KMS-11 (cell line): ENCODE results near the gene ZNF92.
"Not testable (repeated sequence)": the region's sequence is repeated elsewhere in the genome, so short reads cannot be mapped to it uniquely, and the experiment has no call there.

Experiments used
- H2AFZ ChIP-seq: fragments of 200-600 bp; sonication (generic); 2 replicates; pipeline ENCODE4 v1.6.1; 2016; ENCODE audit warnings: antibody characterized with exemption, mixed run types, low read depth
- H3K27ac ChIP-seq: fragments of 200-600 bp; sonication (generic); 2 replicates; pipeline ENCODE4 v1.6.1; 2016; ENCODE audit warnings: mild to moderate bottlenecking, mixed run types
- H3K27me3 ChIP-seq: fragments of 200-600 bp; sonication (generic); 2 replicates; pipeline ENCODE4 v1.6.1; 2017; ENCODE audit warnings: mild to moderate bottlenecking, low read depth, mixed run types, moderate library complexity; ENCODE audit not compliant: insufficient read depth
- H3K36me3 ChIP-seq: fragments of 200-600 bp; sonication (generic); 2 replicates; pipeline ENCODE4 v1.6.1; 2017; ENCODE audit warnings: mild to moderate bottlenecking, mixed run types; ENCODE audit not compliant: insufficient read depth
- H3K4me1 ChIP-seq: fragments of 200-600 bp; sonication (generic); 2 replicates; pipeline ENCODE4 v1.6.1; 2016; ENCODE audit warnings: mild to moderate bottlenecking, low read depth, mixed run types; ENCODE audit not compliant: poor library complexity, severe bottlenecking
- H3K4me2 ChIP-seq: fragments of 200-600 bp; sonication (generic); 2 replicates; pipeline ENCODE4 v1.7.0; 2016; ENCODE audit warnings: mild to moderate bottlenecking, mixed run types
- H3K4me3 ChIP-seq: fragments of 200-600 bp; sonication (generic); IDR thresholded peaks from 2 replicates; pipeline ENCODE4 v1.6.1; 2017; ENCODE audit warnings: low read depth, low read length, mixed read lengths; ENCODE audit not compliant: insufficient read depth
- H3K79me2 ChIP-seq: fragments of 200-600 bp; sonication (generic); 2 replicates; pipeline ENCODE4 v1.6.1; 2016; ENCODE audit warnings: low read depth, mixed run types; ENCODE audit not compliant: insufficient read depth
- H3K9ac ChIP-seq: fragments of 200-600 bp; sonication (generic); 2 replicates; pipeline ENCODE4 v1.6.1; 2016; ENCODE audit warnings: mild to moderate bottlenecking, mixed run types
- H4K20me1 ChIP-seq: fragments of 200-600 bp; sonication (generic); 2 replicates; pipeline ENCODE4 v1.6.1; 2016; ENCODE audit warnings: mild to moderate bottlenecking, mixed run types; ENCODE audit not compliant: insufficient read depth
- TF ChIP-seq, protein P1 (sequence below): fragments of 200-600 bp; sonication (generic); conservative IDR thresholded peaks from 2 replicates; pipeline ENCODE4 v1.6.1; 2017; ENCODE audit warnings: low read depth, mild to moderate bottlenecking, antibody characterized with exemption, low read length, moderate library complexity, mixed read lengths

The ZNF92 gene

DNA sequence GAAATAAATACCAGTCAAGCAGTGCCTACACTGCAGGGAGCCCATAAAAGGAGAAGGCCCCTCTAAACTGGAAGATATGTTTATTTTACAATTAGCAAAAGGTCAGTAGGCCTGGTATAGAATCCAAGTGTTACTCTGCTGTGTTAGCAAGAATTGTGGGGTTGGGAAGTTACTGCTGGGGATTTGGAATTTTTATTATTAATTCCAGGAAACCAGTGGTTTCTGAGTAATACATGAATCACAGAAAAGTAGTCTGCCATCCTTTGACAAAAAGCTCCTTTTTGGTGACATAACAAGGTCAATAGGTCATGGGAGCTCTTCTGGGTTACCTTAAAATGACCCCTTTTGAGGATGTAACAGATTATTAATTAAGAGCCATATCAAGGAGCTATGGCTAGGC lies 67.4 kb downstream of the ZNF92 start:
- no peaks in the 10 kb centered on the region for H3K4me1 ChIP-seq
- no peaks in the 10 kb centered on the region for H4K20me1 ChIP-seq
- no peak overlapping the region for H3K4me2 ChIP-seq
- no peak overlapping the region for H3K9ac ChIP-seq
- H3K36me3 ChIP-seq: no peaks in the 10 kb centered on the region
- H3K4me3 ChIP-seq: no peak overlapping the region
- H3K27ac ChIP-seq: no peak overlapping the region
- no peaks in the 10 kb centered on the region for H3K79me2 ChIP-seq
- H2AFZ ChIP-seq: no peak overlapping the region
- no peaks in the 10 kb centered on the region for H3K27me3 ChIP-seq
- TF ChIP-seq, protein P1, sequence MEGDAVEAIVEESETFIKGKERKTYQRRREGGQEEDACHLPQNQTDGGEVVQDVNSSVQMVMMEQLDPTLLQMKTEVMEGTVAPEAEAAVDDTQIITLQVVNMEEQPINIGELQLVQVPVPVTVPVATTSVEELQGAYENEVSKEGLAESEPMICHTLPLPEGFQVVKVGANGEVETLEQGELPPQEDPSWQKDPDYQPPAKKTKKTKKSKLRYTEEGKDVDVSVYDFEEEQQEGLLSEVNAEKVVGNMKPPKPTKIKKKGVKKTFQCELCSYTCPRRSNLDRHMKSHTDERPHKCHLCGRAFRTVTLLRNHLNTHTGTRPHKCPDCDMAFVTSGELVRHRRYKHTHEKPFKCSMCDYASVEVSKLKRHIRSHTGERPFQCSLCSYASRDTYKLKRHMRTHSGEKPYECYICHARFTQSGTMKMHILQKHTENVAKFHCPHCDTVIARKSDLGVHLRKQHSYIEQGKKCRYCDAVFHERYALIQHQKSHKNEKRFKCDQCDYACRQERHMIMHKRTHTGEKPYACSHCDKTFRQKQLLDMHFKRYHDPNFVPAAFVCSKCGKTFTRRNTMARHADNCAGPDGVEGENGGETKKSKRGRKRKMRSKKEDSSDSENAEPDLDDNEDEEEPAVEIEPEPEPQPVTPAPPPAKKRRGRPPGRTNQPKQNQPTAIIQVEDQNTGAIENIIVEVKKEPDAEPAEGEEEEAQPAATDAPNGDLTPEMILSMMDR: no peak

DNA sequence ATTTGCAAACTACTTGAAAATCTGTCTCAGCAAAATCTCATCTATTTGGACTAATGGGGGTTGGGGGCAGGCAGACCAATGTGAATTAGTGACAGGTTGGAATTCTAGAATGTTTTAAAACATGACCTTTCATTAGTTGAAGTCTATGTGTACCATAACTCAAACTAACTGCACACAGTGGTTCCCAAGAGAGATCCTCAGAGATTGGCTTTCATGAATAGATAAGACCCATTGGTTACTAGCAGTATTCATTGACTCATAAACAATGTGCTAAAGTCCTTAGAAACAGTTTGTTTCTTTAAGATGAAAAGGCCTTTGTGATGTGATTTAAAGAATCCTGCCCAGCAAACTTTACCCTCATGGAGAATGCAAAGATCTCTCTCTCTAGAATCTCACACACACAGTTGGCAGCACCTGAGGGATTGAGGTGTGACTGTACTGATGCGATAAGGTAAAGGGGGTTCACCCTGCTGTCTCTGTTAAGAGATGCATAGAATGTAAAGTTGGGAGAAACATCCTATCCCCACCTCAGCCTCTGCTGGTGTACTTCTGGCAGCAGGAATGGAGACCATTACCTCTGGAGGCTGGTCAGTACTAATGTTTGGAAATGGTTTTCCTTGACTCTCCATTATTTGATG lies 70.7 kb downstream of the ZNF92 start:
- H3K27me3 ChIP-seq: no peaks in the 10 kb centered on the region
- no peak overlapping the region for H3K4me2 ChIP-seq
- H3K4me1 ChIP-seq: no peaks in the 10 kb centered on the region
- H3K36me3 ChIP-seq: no peaks in the 10 kb centered on the region
- no peaks in the 10 kb centered on the region for H4K20me1 ChIP-seq
- no peak overlapping the region for H3K4me3 ChIP-seq
- no peaks in the 10 kb centered on the region for H3K79me2 ChIP-seq
- H3K27ac ChIP-seq: no peak overlapping the region
- H2AFZ ChIP-seq: no peak overlapping the region
- TF ChIP-seq, protein P1: no peak
- H3K9ac ChIP-seq: no peak overlapping the region

DNA sequence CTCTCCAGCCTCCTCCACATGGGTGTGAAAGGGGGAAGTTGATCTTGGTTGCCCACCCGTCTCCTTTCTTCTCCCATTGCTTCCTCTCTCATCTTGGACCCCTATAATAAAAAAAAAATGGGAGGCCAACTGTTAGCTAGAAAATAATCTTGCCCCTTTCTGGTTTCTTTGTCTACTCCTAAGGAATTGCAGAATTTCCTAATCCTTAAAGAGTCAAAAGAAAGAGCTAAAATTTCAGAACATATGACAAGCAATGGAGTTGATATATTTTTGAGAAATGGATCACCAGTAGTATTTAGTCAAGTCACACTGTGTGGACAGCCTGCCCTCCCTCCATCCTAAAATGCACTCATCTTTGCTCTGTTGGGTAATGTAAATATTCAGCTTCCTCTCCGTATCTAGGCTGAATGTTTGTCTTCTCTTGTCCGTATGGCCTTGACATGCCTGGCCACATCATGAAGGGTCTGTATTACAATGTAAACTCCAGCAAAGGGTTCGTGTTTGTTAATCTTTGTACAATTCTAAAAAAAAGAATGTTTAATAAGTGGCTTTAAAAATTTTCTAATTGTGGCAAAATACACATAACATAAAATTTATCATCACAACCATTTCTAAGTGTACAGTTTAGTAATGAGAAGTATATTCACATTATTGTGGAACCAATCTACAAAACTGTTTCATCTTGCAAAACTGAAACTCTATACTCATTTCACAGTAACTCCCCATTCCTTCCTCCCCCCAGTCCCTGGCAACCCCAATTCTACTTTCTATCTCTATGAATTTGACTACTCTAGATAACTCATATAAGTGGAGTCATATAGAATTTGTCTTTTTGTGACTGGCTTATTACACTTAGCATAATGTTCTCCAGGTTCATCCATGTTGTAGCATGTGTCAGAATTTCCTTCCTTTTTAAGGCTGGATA lies 71.5 kb downstream of the ZNF92 start:
- TF ChIP-seq, protein P1: no peak
- Histone ChIP-seq H3K9ac (no peak overlapping the region), H3K36me3 (no peaks in the 10 kb centered on the region), H2AFZ (no peak overlapping the region), H3K4me1 (no peaks in the 10 kb centered on the region), H3K27ac (no peak overlapping the region), H3K4me3 (no peak overlapping the region), H3K79me2 (no peaks in the 10 kb centered on the region), H4K20me1 (no peaks in the 10 kb centered on the region), H3K4me2 (no peak overlapping the region), H3K27me3 (no peaks in the 10 kb centered on the region)

DNA sequence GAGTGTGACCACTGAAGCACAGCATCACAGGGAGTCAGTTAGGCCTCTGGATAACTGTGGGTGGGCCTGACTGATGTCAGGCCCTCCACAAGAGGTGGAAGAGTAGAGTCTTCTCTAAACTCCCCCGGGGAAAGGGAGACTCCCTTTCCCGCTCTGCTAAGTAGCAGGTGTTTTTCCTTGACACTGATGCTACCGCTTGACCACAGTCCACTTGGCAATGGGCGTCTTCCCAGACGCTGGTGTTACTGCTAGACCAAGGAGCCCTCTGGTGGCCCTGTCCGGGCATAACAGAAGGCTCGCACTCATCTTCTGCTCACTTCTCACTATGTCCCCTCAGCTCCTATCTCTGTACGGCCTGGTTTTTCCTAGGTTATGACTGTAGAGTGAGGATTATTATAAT lies 73.4 kb downstream of the ZNF92 start:
- not testable (repeated sequence) for H3K27me3 ChIP-seq

More for the DNA sequence above, 73.4 kb downstream of the ZNF92 start:
- H3K79me2 ChIP-seq, H3K27ac ChIP-seq, H3K4me3 ChIP-seq, H3K4me2 ChIP-seq, H3K4me1 ChIP-seq, H2AFZ ChIP-seq, H4K20me1 ChIP-seq, H3K9ac ChIP-seq, H3K36me3 ChIP-seq: not testable (repeated sequence)
